IMR-90 (cell line): ENCODE results near the gene APPBP2. TPM values are rescaled to one million over a fixed set of nuclear protein-coding genes. Genes with fewer than 3 reads are reported as not detected.
A peak's percentile ranks its signal among the peaks of the same experiment; 100 is the strongest.

Experiments used
- ATAC-seq: fragments of 200-7000 bp; cut with Tn5 transposase; 2 replicates; pipeline ENCODE4 v1.9.1; 2020; ENCODE audit warnings: low read depth, mild to moderate bottlenecking, moderate library complexity
- BruUV-seq: library from RNA; stranded (reverse); fragments of 400-500 nt; replicated peaks from 2 replicates; lab custom pipeline; 2021; lab: Mats Ljungman, UMichigan
- CTCF ChIA-PET: fragments of 300-600 bp; formaldehyde crosslinking; extraction: SDS; loops from one replicate; lab custom pipeline; 2021; ENCODE audit warnings: antibody characterized with exemption; lab: Yijun Ruan, JAX
- POLR2A ChIA-PET: fragments of 300-600 bp; sonication (Branson Sonifier 250); formaldehyde crosslinking; loops from one replicate; lab custom pipeline; 2022; ENCODE audit warnings: antibody characterized with exemption; ENCODE audit not compliant: unreplicated experiment; lab: Charles Lee
- DNase-seq: peaks from one replicate; pipeline ENCODE4 v3.0.0; 2013
- H2AFZ ChIP-seq: replicated peaks from 2 replicates; pipeline ENCODE3; 2013; ENCODE audit warnings: low read length, mild to moderate bottlenecking; ENCODE audit not compliant: poor library complexity
- H2AK5ac ChIP-seq: 2 replicates; pipeline ENCODE4 v1.6.1; 2013; ENCODE audit warnings: low read depth, low read length, inconsistent platforms
- H2AK9ac ChIP-seq: replicated peaks from 2 replicates; pipeline ENCODE3; 2013; ENCODE audit warnings: mild to moderate bottlenecking, low read depth, low read length, moderate library complexity; ENCODE audit not compliant: poor library complexity
- H2BK120ac ChIP-seq: 2 replicates; pipeline ENCODE4 v1.6.1; 2013; ENCODE audit warnings: low read depth, low read length, inconsistent platforms
- H2BK15ac ChIP-seq: 3 replicates; pipeline ENCODE4 v1.6.1; 2013; ENCODE audit warnings: low read depth, low read length, inconsistent platforms
- H2BK20ac ChIP-seq: 2 replicates; pipeline ENCODE4 v1.6.1; 2013; ENCODE audit warnings: low read depth, mild to moderate bottlenecking, inconsistent platforms, low read length, moderate library complexity
- H2BK5ac ChIP-seq: 2 replicates; pipeline ENCODE4 v1.6.1; 2013; ENCODE audit warnings: mild to moderate bottlenecking, low read depth, low read length, inconsistent platforms; ENCODE audit not compliant: poor library complexity, severe bottlenecking
- H3K14ac ChIP-seq: replicated peaks from 2 replicates; pipeline ENCODE4 v1.6.1; 2013; ENCODE audit warnings: low read depth, low read length, inconsistent platforms
- H3K18ac ChIP-seq: 2 replicates; pipeline ENCODE4 v1.6.1; 2013; ENCODE audit warnings: low read depth, low read length, control low read depth
- H3K23ac ChIP-seq: 2 replicates; pipeline ENCODE4 v1.6.1; 2013; ENCODE audit warnings: low read depth, low read length, inconsistent platforms
- H3K27ac ChIP-seq: 2 replicates; pipeline ENCODE4 v1.5.1; 2013; ENCODE audit warnings: mild to moderate bottlenecking, control low read depth, low read length; ENCODE audit not compliant: insufficient read depth
- H3K27me3 ChIP-seq: 2 replicates; pipeline ENCODE4 v1.6.1; 2013; ENCODE audit warnings: low read length; ENCODE audit not compliant: control insufficient read depth, insufficient read depth
- H3K36me3 ChIP-seq: 2 replicates; pipeline ENCODE4 v1.6.1; 2013; ENCODE audit warnings: low read length, mixed read lengths; ENCODE audit not compliant: control insufficient read depth, insufficient read depth
- H3K4ac ChIP-seq: 2 replicates; pipeline ENCODE4 v1.6.1; 2013; ENCODE audit warnings: low read depth, low read length, inconsistent platforms
- H3K4me1 ChIP-seq: 2 replicates; pipeline ENCODE4 v1.6.1; 2013; ENCODE audit warnings: low read length, mixed read lengths; ENCODE audit not compliant: control insufficient read depth, insufficient read depth
- H3K4me2 ChIP-seq: 2 replicates; pipeline ENCODE4 v1.6.1; 2013; ENCODE audit warnings: low read depth, mild to moderate bottlenecking, control low read depth, low read length, moderate library complexity
- H3K4me3 ChIP-seq: 2 replicates; pipeline ENCODE4 v1.5.1; 2013; ENCODE audit warnings: low read depth, mild to moderate bottlenecking, control low read depth, low read length, moderate library complexity; ENCODE audit not compliant: insufficient read depth
- H3K56ac ChIP-seq: 2 replicates; pipeline ENCODE4 v1.6.1; 2013; ENCODE audit warnings: low read length, inconsistent platforms; ENCODE audit not compliant: insufficient read depth; ENCODE audit errors: extremely low read depth
- H3K79me1 ChIP-seq, 2 experiments: 2 replicates each; pipeline ENCODE4 v1.6.1; 2013; ENCODE audit warnings: low read length in 2 of 2, inconsistent platforms in 1 of 2, low read depth in 1 of 2
- H3K9ac ChIP-seq: 2 replicates; pipeline ENCODE4 v1.6.1; 2013; ENCODE audit warnings: low read depth, low read length, control low read depth
- H3K9me1 ChIP-seq: 2 replicates; pipeline ENCODE4 v1.6.1; 2013; ENCODE audit warnings: low read length, inconsistent platforms; ENCODE audit not compliant: insufficient read depth
- H3K9me3 ChIP-seq: 2 replicates; pipeline ENCODE4 v1.6.1; 2013; ENCODE audit warnings: low read length; ENCODE audit not compliant: control insufficient read depth, insufficient read depth
- H4K20me1 ChIP-seq: 2 replicates; pipeline ENCODE4 v1.6.1; 2013; ENCODE audit warnings: low read length, inconsistent platforms; ENCODE audit not compliant: insufficient read depth
- H4K5ac ChIP-seq: 2 replicates; pipeline ENCODE4 v1.6.1; 2013; ENCODE audit warnings: mild to moderate bottlenecking, low read depth, low read length, control low read depth
- H4K8ac ChIP-seq, 2 experiments: 2 replicates each; pipeline ENCODE4 v1.6.1; 2013; ENCODE audit warnings: low read depth in 2 of 2, low read length in 2 of 2, control low read depth in 1 of 2, inconsistent platforms in 1 of 2
- H4K91ac ChIP-seq: 2 replicates; pipeline ENCODE4 v1.6.1; 2013; ENCODE audit warnings: low read depth, low read length, inconsistent platforms; ENCODE audit not compliant: insufficient read depth
- CTCF ChIP-seq: conservative IDR thresholded peaks from 2 replicates; pipeline ENCODE4 v1.5.1; 2012; ENCODE audit warnings: mild to moderate bottlenecking, low read depth, low read length, improper control_type of control experiment
- MAZ ChIP-seq: IDR thresholded peaks from 2 replicates; pipeline ENCODE4 v1.6.1; 2012; ENCODE audit warnings: low read depth, mild to moderate bottlenecking, low read length, improper control_type of control experiment, moderate library complexity, borderline replicate concordance
- MXI1 ChIP-seq: IDR thresholded peaks from 2 replicates; pipeline ENCODE4 v1.6.1; 2012; ENCODE audit warnings: low read depth, mild to moderate bottlenecking, low read length, moderate library complexity, borderline replicate concordance
- RCOR1 ChIP-seq: IDR thresholded peaks from 2 replicates; pipeline ENCODE4 v1.6.1; 2012; ENCODE audit warnings: mild to moderate bottlenecking, low read length, improper control_type of control experiment; ENCODE audit not compliant: insufficient replicate concordance
- USF2 ChIP-seq: fragments of 150-350 bp; IDR thresholded peaks from 2 replicates; pipeline ENCODE4 v1.6.1; 2017; ENCODE audit warnings: mild to moderate bottlenecking, antibody characterized with exemption, low read length, low read depth
- WGBS, 2 experiments: methylation state at CpG; one replicate each; pipeline versions ENCODE4 v1.1.5 to v1.1.7; 2013; ENCODE audit warnings: missing lambda C conversion rate in 2 of 2; ENCODE audit not compliant: insufficient read length in 1 of 2; ENCODE audit errors: extremely low coverage in 2 of 2; 5-methylcytosine and 5-hydroxymethylcytosine counted together
- dilution Hi-C: fragments of 300-500 bp; cut with HindIII; formaldehyde crosslinking; loops from one replicate; pipeline ENCODE4 v1.14.3; 2018; ENCODE audit warnings: low sequenced_read_pairs; ENCODE audit not compliant: unreplicated experiment
- in situ Hi-C: fragments of 300-500 bp; cut with MboI; formaldehyde crosslinking; loops from 3 replicates; pipeline ENCODE4 v1.14.3; 2019; ENCODE audit warnings: low sequenced_read_pairs, inconsistent platforms, mixed read lengths
- intact Hi-C: fragments of 100-400 bp; cut with micrococcal nuclease; formaldehyde crosslinking; loops from 2 replicates; pipeline ENCODE4 v1.10.0; 2022
- polyA plus RNA-seq, 3 experiments: library from polyadenylated mRNA; depleted of rRNA; stranded (reverse); fragments of >200 nt; gene quantifications; 2 replicates each; pipeline ENCODE4 v1.2.3, GENCODE V29; 2012; ENCODE audit warnings: low replicate concordance in 1 of 3
- total RNA-seq: library from RNA; depleted of rRNA; stranded (reverse); fragments of >200 nt; gene quantifications from 2 replicates; pipeline ENCODE4 v1.2.3, GENCODE V29; 2012

The APPBP2 gene
- total and polyA plus RNA-seq, 2 of the 4 experiments (the other 2 are of a cell fraction), result 12.3 to 93.9 TPM

- Histone ChIP-seq H2BK20ac (peak overlapping the region; percentile 30), H2BK5ac (peak overlapping the region; percentile 78), H2AFZ (no peak overlapping the region), H3K14ac (peak overlapping the region; percentile 7; the same call in 1 of the 2 replicates), H4K91ac (0 out of 2 replicates have a peak overlapping the region, but pooled peaks have one; percentile 14), H3K23ac (peak overlapping the region; percentile 39; the same call in 1 of the 2 replicates), H4K8ac (peak overlapping the region in 1 of 2 experiments; percentile 20; a peak in 2 of 4 replicates), H2BK15ac (peak overlapping the region; percentile 55; the same call in 1 of the 3 replicates), H3K4me1 (peaks cover 10% of the 10 kb centered on the region), H3K27ac (peak overlapping the region; percentile 88; the same call in 1 of the 2 replicates), H3K4ac (peak overlapping the region; percentile 42; the same call in 1 of the 2 replicates), H3K36me3 (no peaks in the 10 kb centered on the region), H3K4me2 (peak overlapping the region; percentile 56), H3K79me1 (peaks cover 0 to 4% of the 10 kb centered on the region in 2 experiments; a peak in 1 of 4 replicates), H2AK9ac (no peak overlapping the region), H2BK120ac (peak overlapping the region; percentile 71), H3K4me3 (no peak overlapping the region), H4K20me1 (no peaks in the 10 kb centered on the region), H3K18ac (peak overlapping the region; percentile 57), H3K9ac (no peak overlapping the region), H4K5ac (peak overlapping the region; percentile 79), H3K56ac (no peak overlapping the region; the same call in 1 of the 2 replicates), H3K9me3 (no peaks in the 10 kb centered on the region), H3K9me1 (peaks cover 9% of the 10 kb centered on the region), H3K27me3 (no peaks in the 10 kb centered on the region), H2AK5ac (peak overlapping the region; percentile 54; the same call in 1 of the 2 replicates)
- DNase-seq (peak; percentile 74), ATAC-seq (peak; percentile 68)
- in situ Hi-C loops (no loop called here), dilution Hi-C loops (no loop called here), intact Hi-C loops (no loop called here)
- POLR2A ChIA-PET, result no interaction called here
- CTCF ChIA-PET, result interaction anchor here (1.4 kb wide), 1 partner anchor 11 kb away, joined by 3 read pairs; no protein-coding TSS in a partner anchor
- no TSS peak for BruUV-seq
- TF ChIP-seq MAZ (no peak), MXI1 (no peak), USF2 (0 out of 2 replicates have a peak, but pooled peaks have one; percentile 18), CTCF (peak; percentile 26; the same call in 1 of the 2 replicates), RCOR1 (no peak)
- 0% methylated on average over 1 of the region's 2 CpGs; no CpG with 5 or more reads in 1 of the 2 experiments for WGBS, 2 experiments
Measured at GRCh38 chr17:60573236-60574051, 47.4 kb upstream of the APPBP2 start.
